Measurements from ENCODE around the gene KRTAP6-1.
A peak's percentile ranks its signal among the peaks of the same experiment; 100 is the strongest.

KRTAP6-1 gene

GRCh38 chr21:30613836-30614235, at the start of gene KRTAP6-1:
TSS of gene KRTAP6-1 (minus strand) at chr21:30613930. CDS start at chr21:30613904, 26 bp downstream.
- no peak for DNase-seq

- no peak for DNase-seq
Observed at GRCh38 chr21:30652891-30653290, 39.2 kb upstream of the KRTAP6-1 start.

GRCh38 chr21:30646904-30647414, 33.2 kb upstream of the KRTAP6-1 start:
- DNase-seq, result no peak

- no peak for DNase-seq
Observed at GRCh38 chr21:30642564-30642963, 28.8 kb upstream of the KRTAP6-1 start, which contains the start of gene KRTAP20-3. TSS of gene KRTAP20-3 (plus strand) at chr21:30642864.

- DNase-seq, result no peak
Observed at GRCh38 chr21:30638686-30639085, 25.0 kb upstream of the KRTAP6-1 start.

GRCh38 chr21:30634906-30635305, 21.2 kb upstream of the KRTAP6-1 start, which contains the start of gene KRTAP20-2:
TSS of gene KRTAP20-2 (plus strand) at chr21:30635206. CDS start at chr21:30635264, 58 bp downstream.
- no peak for DNase-seq

- peak; percentile 43 to 51 for DNase-seq
Observed at GRCh38 chr21:30629200-30629599, 15.5 kb upstream of the KRTAP6-1 start.

- DNase-seq, result no peak
Observed at GRCh38 chr21:30628109-30628508, 14.4 kb upstream of the KRTAP6-1 start.

- no peak for DNase-seq
Observed at GRCh38 chr21:30625449-30626165, 11.9 kb upstream of the KRTAP6-1 start.

- DNase-seq, result no peak
Observed at GRCh38 chr21:30623362-30623761, 9.6 kb upstream of the KRTAP6-1 start.

- no peak for DNase-seq
Observed at GRCh38 chr21:30620522-30620921, 6.8 kb upstream of the KRTAP6-1 start, which contains the start of gene KRTAP20-4. TSS of gene KRTAP20-4 (plus strand) at chr21:30620627.

GRCh38 chr21:30620080-30620479, 6.3 kb upstream of the KRTAP6-1 start:
- DNase-seq, result no peak

GRCh38 chr21:30616125-30616524, 2.4 kb upstream of the KRTAP6-1 start, which contains the start of gene KRTAP20-1:
TSS of gene KRTAP20-1 (plus strand) at chr21:30616425. CDS start at chr21:30616455, 30 bp downstream.
- no peak for DNase-seq

GRCh38 chr21:30615199-30615598, 1.5 kb upstream of the KRTAP6-1 start:
- no peak for DNase-seq

GRCh38 chr21:30612132-30612531, 1.6 kb downstream of the KRTAP6-1 start:
- no peak for DNase-seq

GRCh38 chr21:30605968-30606367, 7.8 kb downstream of the KRTAP6-1 start:
- DNase-seq, result no peak

GRCh38 chr21:30600787-30601186, 12.9 kb downstream of the KRTAP6-1 start, which contains the start of gene KRTAP22-1:
TSS of gene KRTAP22-1 (plus strand) at chr21:30601087.
- DNase-seq, result no peak

- no peak for DNase-seq
Observed at GRCh38 chr21:30598802-30599201, 14.9 kb downstream of the KRTAP6-1 start, which contains the start of gene KRTAP6-2. TSS of gene KRTAP6-2 (minus strand) at chr21:30598902. CDS start at chr21:30598874, 28 bp downstream.

GRCh38 chr21:30592140-30592539, 21.6 kb downstream of the KRTAP6-1 start, which contains the start of gene KRTAP6-3:
TSS of gene KRTAP6-3 (plus strand) at chr21:30592440. CDS start at chr21:30592446, 6 bp downstream.
- DNase-seq, result no peak

- no peak for DNase-seq
Observed at GRCh38 chr21:30590297-30590696, 23.4 kb downstream of the KRTAP6-1 start, which contains the start of gene KRTAP22-2. TSS of gene KRTAP22-2 (minus strand) at chr21:30590397.

- no peak for DNase-seq
Observed at GRCh38 chr21:30582870-30583269, 30.9 kb downstream of the KRTAP6-1 start.

- no peak for DNase-seq
Observed at GRCh38 chr21:30580132-30580531, 33.6 kb downstream of the KRTAP6-1 start.

- no peak for DNase-seq
Observed at GRCh38 chr21:30579346-30579745, 34.4 kb downstream of the KRTAP6-1 start.

GRCh38 chr21:30577766-30578165, 36.0 kb downstream of the KRTAP6-1 start:
- DNase-seq, result no peak

Data from Kasumi-1 (cell line).